Stimulated activated CD4-positive, alpha-beta T cell treated with anti-CD3 and anti-CD28 coated beads, TNF-alpha, amount 100 ng/mL, for 24 hours (primary cell): ENCODE data around the gene IFIT1B.
A peak's percentile ranks its signal among the peaks of the same experiment; 100 is the strongest.
"Not testable (repeated sequence)": the region's sequence is repeated elsewhere in the genome, so short reads cannot be mapped to it uniquely, and the experiment has no call there.

Experiments
- DNase-seq, 3 experiments: peaks; one replicate each; pipeline ENCODE4 v3.0.0-alpha.2; 2020; ENCODE audit warnings: low read depth in 3 of 3

Gene IFIT1B

GRCh38 chr10:89382757-89383156 lies 4.9 kb downstream of the IFIT1B start:
- no peak for DNase-seq

- DNase-seq = no peak
Measured at GRCh38 chr10:89384474-89385340, 6.9 kb downstream of the IFIT1B start.

- DNase-seq = no peak
Measured at GRCh38 chr10:89388806-89389205, 10.9 kb downstream of the IFIT1B start.

GRCh38 chr10:89389254-89389653 lies 11.4 kb downstream of the IFIT1B start:
- DNase-seq = no peak

GRCh38 chr10:89390476-89391225 lies 12.8 kb downstream of the IFIT1B start:
- no peak for DNase-seq

- DNase-seq = not testable (repeated sequence)
Measured at GRCh38 chr10:89391226-89391576, 13.3 kb downstream of the IFIT1B start.

GRCh38 chr10:89391907-89392756 lies 14.3 kb downstream of the IFIT1B start, which contains the start of gene IFIT1:
Gene IFIT1 (plus strand): TSS chr10:89392623. CDS start chr10:89392713, 90 bp downstream.
- DNase-seq = peak in 1 of 3 experiments; percentile 12

GRCh38 chr10:89392974-89393373 lies 15.1 kb downstream of the IFIT1B start:
- no peak for DNase-seq

GRCh38 chr10:89393898-89394297 lies 16.0 kb downstream of the IFIT1B start:
- DNase-seq = no peak

GRCh38 chr10:89395141-89395540 lies 17.3 kb downstream of the IFIT1B start:
- no peak for DNase-seq

GRCh38 chr10:89398003-89398749 lies 20.3 kb downstream of the IFIT1B start:
- DNase-seq = no peak

- DNase-seq = no peak
Measured at GRCh38 chr10:89399956-89400355, 22.1 kb downstream of the IFIT1B start.

- DNase-seq = no peak
Measured at GRCh38 chr10:89403043-89403442, 25.2 kb downstream of the IFIT1B start.

GRCh38 chr10:89404104-89405047 lies 26.5 kb downstream of the IFIT1B start:
- DNase-seq = no peak

- DNase-seq = not testable (repeated sequence)
Measured at GRCh38 chr10:89406178-89406577, 28.3 kb downstream of the IFIT1B start.

GRCh38 chr10:89407792-89408191 lies 29.9 kb downstream of the IFIT1B start:
- not testable (repeated sequence) for DNase-seq

- DNase-seq = not testable (repeated sequence)
Measured at GRCh38 chr10:89409282-89409681, 31.4 kb downstream of the IFIT1B start.

GRCh38 chr10:89410551-89410950 lies 32.7 kb downstream of the IFIT1B start:
- not testable (repeated sequence) for DNase-seq

- not testable (repeated sequence) for DNase-seq
Measured at GRCh38 chr10:89411135-89411534, 33.3 kb downstream of the IFIT1B start.

- DNase-seq = peak in 1 of 3 experiments; percentile 4
Measured at GRCh38 chr10:89412276-89412675, 34.4 kb downstream of the IFIT1B start.
